CD4-positive, alpha-beta T cell treated with Interleukin-12 subunit alpha and Interleukin-12 subunit beta, for 1 hour (primary cell): ENCODE measurements around the gene HEXIM2.
"Not testable (repeated sequence)": the region's sequence is repeated elsewhere in the genome, so short reads cannot be mapped to it uniquely, and the experiment has no call there.

Source experiments
- DNase-seq: peaks from one replicate; pipeline ENCODE4 v3.0.0-alpha.2; 2020

Gene HEXIM2

GRCh38 chr17:45161288-45162024, at the start of gene HEXIM2:
TSS of gene HEXIM2 (plus strand) at chr17:45161875. CDS start at chr17:45162794, 919 bp downstream.
- peak; percentile 100 for DNase-seq

GRCh38 chr17:45112559-45113423, 48.9 kb upstream of the HEXIM2 start:
- no peak for DNase-seq

GRCh38 chr17:45113424-45113754, 48.3 kb upstream of the HEXIM2 start:
- DNase-seq: no peak

GRCh38 chr17:45114117-45114932, 47.4 kb upstream of the HEXIM2 start:
- no peak for DNase-seq

- no peak for DNase-seq
Observed at GRCh38 chr17:45115015-45115625, 46.6 kb upstream of the HEXIM2 start.

GRCh38 chr17:45115871-45116270, 45.8 kb upstream of the HEXIM2 start:
- DNase-seq: no peak

- no peak for DNase-seq
Observed at GRCh38 chr17:45116434-45117016, 45.1 kb upstream of the HEXIM2 start.

GRCh38 chr17:45117334-45117733, 44.3 kb upstream of the HEXIM2 start:
- no peak for DNase-seq

GRCh38 chr17:45117848-45118646, 43.6 kb upstream of the HEXIM2 start:
- DNase-seq: no peak

GRCh38 chr17:45118691-45119090, 43.0 kb upstream of the HEXIM2 start:
- no peak for DNase-seq

GRCh38 chr17:45119964-45120363, 41.7 kb upstream of the HEXIM2 start:
- no peak for DNase-seq

GRCh38 chr17:45120558-45120957, 41.1 kb upstream of the HEXIM2 start:
- DNase-seq: no peak

- no peak for DNase-seq
Observed at GRCh38 chr17:45121055-45121454, 40.6 kb upstream of the HEXIM2 start.

GRCh38 chr17:45123076-45123770, 38.5 kb upstream of the HEXIM2 start:
- no peak for DNase-seq

- DNase-seq: peak; percentile 26
Observed at GRCh38 chr17:45123930-45124796, 37.5 kb upstream of the HEXIM2 start.

- DNase-seq: not testable (repeated sequence)
Observed at GRCh38 chr17:45124797-45125122, 36.9 kb upstream of the HEXIM2 start.

GRCh38 chr17:45125509-45125908, 36.2 kb upstream of the HEXIM2 start:
- no peak for DNase-seq

GRCh38 chr17:45127207-45127547, 34.5 kb upstream of the HEXIM2 start:
- DNase-seq: no peak

GRCh38 chr17:45127548-45128300, 34.0 kb upstream of the HEXIM2 start:
- no peak for DNase-seq
